Measurements from ENCODE around the gene NLK. TPM values are rescaled to one million over a fixed set of nuclear protein-coding genes. Genes with fewer than 3 reads are reported as not detected.

NLK gene
- total RNA-seq, 1 experiment from 2014 or later: 12.8 TPM

DNA sequence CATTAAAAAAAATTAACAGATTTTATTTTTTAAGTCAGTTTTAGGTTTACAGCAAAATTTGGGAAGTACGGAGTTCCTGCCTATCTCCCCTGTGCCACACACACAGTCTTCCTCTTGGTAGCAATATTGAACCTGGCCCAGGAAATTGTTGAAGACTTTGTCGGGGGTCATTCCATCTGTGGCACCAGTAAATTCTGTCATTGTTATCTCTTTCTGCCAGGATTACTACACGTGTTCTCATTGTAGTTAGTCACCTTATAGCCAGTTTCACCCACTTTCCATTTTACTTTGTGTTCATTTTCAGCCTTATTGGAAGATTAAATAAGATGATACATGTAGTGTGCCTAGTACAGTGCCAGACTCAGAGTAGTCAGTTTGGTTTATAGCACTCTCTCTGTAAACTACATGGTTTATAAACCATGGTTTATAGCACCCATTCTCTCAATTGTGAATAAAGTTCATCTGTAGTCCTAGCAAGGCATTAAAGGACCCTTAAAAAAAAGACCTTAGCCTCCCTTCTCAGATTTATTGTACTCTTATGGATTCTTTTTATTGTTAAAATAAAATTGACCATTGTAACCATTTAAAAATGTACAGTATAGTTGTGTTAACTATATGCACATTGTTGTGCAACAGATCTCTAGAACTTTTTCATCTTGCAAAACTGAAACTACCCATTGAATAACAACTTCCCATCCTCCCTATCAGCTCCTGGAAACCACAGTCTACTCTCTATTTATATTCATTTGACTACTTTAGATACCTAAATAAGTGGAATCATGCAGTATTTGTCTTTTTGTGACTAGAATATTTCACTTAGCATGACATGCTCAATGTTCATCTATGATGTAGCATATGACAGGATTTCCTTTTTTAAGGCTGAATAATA lies 36.1 kb downstream of the NLK start:
- DNase-seq (ENCODE audit: low read depth, low spot score): no peak
- no peaks in the 10 kb centered on the region for H3K36me3 ChIP-seq (ENCODE audit: control insufficient read depth in 1 of 2, insufficient read depth in 2 of 2, low read length in 2 of 2)
- TF ChIP-seq SRF (IDR thresholded peaks at IDR 0.05; ENCODE audit: low read depth): no peak
- TF ChIP-seq, protein P1, sequence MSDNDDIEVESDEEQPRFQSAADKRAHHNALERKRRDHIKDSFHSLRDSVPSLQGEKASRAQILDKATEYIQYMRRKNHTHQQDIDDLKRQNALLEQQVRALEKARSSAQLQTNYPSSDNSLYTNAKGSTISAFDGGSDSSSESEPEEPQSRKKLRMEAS (IDR thresholded peaks at IDR 0.05): no peak
- TF ChIP-seq ZFX (IDR thresholded peaks at IDR 0.05): no peak
- TF ChIP-seq SIN3A (IDR thresholded peaks at IDR 0.05; ENCODE audit: low read depth): no peak
- TF ChIP-seq ELF1 (IDR thresholded peaks at IDR 0.05; ENCODE audit: borderline replicate concordance, low read depth): no peak
- TF ChIP-seq, protein P2, sequence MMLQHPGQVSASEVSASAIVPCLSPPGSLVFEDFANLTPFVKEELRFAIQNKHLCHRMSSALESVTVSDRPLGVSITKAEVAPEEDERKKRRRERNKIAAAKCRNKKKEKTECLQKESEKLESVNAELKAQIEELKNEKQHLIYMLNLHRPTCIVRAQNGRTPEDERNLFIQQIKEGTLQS (IDR thresholded peaks at IDR 0.05): no peak
- no peak for TF ChIP-seq FOSL1 (IDR thresholded peaks at IDR 0.05; ENCODE audit: low read depth)
- TF ChIP-seq, protein P3, sequence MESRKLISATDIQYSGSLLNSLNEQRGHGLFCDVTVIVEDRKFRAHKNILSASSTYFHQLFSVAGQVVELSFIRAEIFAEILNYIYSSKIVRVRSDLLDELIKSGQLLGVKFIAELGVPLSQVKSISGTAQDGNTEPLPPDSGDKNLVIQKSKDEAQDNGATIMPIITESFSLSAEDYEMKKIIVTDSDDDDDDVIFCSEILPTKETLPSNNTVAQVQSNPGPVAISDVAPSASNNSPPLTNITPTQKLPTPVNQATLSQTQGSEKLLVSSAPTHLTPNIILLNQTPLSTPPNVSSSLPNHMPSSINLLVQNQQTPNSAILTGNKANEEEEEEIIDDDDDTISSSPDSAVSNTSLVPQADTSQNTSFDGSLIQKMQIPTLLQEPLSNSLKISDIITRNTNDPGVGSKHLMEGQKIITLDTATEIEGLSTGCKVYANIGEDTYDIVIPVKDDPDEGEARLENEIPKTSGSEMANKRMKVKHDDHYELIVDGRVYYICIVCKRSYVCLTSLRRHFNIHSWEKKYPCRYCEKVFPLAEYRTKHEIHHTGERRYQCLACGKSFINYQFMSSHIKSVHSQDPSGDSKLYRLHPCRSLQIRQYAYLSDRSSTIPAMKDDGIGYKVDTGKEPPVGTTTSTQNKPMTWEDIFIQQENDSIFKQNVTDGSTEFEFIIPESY (IDR thresholded peaks at IDR 0.05; ENCODE audit: extremely low read depth, insufficient replicate concordance, low read length): no peak
- no peak for TF ChIP-seq TCF7L2 (IDR thresholded peaks at IDR 0.05; ENCODE audit: borderline replicate concordance, extremely low read depth, insufficient read depth, insufficient read length)
- no peak for TF ChIP-seq RAD21 (IDR thresholded peaks at IDR 0.05; ENCODE audit: low read depth)
- no peak for TF ChIP-seq SP1 (IDR thresholded peaks at IDR 0.05; ENCODE audit: low read depth)
- H3K9me2 ChIP-seq (ENCODE audit: insufficient read depth): no peaks in the 10 kb centered on the region
- H3K4me1 ChIP-seq (ENCODE audit: control insufficient read depth in 1 of 2, insufficient read depth in 2 of 2, low read length in 2 of 2): no peaks in the 10 kb centered on the region
- peaks cover 51% of the 10 kb centered on the region for H3K79me2 ChIP-seq (ENCODE audit: insufficient read depth, low read length)
- H2AFZ ChIP-seq (ENCODE audit: low read depth, low read length, poor library complexity, severe bottlenecking): no peak overlapping the region
- CTCF ChIA-PET: no interaction called here
- no peak overlapping the region for H3K4me3 ChIP-seq (replicated peaks in 1 of 2; ENCODE audit: low read depth in 1 of 2, low read length in 2 of 2)
- intact Hi-C loops (cut with micrococcal nuclease): no loop called here
- no peak for ATAC-seq
- H3K4me2 ChIP-seq (ENCODE audit: low read length): no peak overlapping the region
- no peaks in the 10 kb centered on the region for H3K9me3 ChIP-seq (ENCODE audit: control insufficient read depth in 1 of 2, insufficient read depth in 1 of 2, low read depth in 1 of 2, low read length in 2 of 2)
- H3K27me3 ChIP-seq (ENCODE audit: insufficient read depth, low read length): no peaks in the 10 kb centered on the region
- RAD21 ChIA-PET (ENCODE audit: low non-redundant PET in 1 of 2, low total read pairs in 2 of 2, uncharacterized antibody in 2 of 2, unreplicated experiment in 2 of 2): no interaction called here
- no peaks in the 10 kb centered on the region for H4K20me1 ChIP-seq (ENCODE audit: insufficient read depth)
- no TSS peak for BruUV-seq (replicated peaks)
- no peak overlapping the region for H3K9ac ChIP-seq (ENCODE audit: low read length)
- POLR2A ChIA-PET: no interaction called here
- H3K27ac ChIP-seq (ENCODE audit: low read depth, low read length): no peak overlapping the region

Data from HCT116 (cell line).